ENCODE measurements around the gene RAB39B. TPM values are rescaled to one million over a fixed set of nuclear protein-coding genes. Genes with fewer than 3 reads are reported as not detected.

RAB39B gene
- total and polyA plus RNA-seq, 10 of the 15 experiments (the other 5 are each of a cell fraction or from before 2014, with no cell fraction given): 1.6 to 8.6 (median 6.7) TPM

- intact Hi-C loops (cut with micrococcal nuclease; ENCODE audit: unreplicated experiment): no loop called here
- WGBS (ENCODE audit: insufficient coverage, insufficient replicate concordance, low lambda C conversion rate, missing lambda C conversion rate): 56% methylated on average over 1 of the region's 1 CpG
- POLR2A ChIA-PET: no interaction called here
- Histone ChIP-seq H3K79me2 (ENCODE audit: control insufficient read depth, insufficient read depth, low read length) (peaks cover 17% of the 10 kb centered on the region), H2AFZ (ENCODE audit: control insufficient read depth, low read depth, low read length) (no peak overlapping the region), H4K20me1 (ENCODE audit: control insufficient read depth, insufficient read depth) (no peaks in the 10 kb centered on the region), H3K4me1 (ENCODE audit: control insufficient read depth, insufficient read depth, low read length) (no peaks in the 10 kb centered on the region), H3K27ac (ENCODE audit: control insufficient read depth, insufficient read depth) (no peak overlapping the region), H3K27me3 (replicated peaks in 1 of 2; ENCODE audit: control insufficient read depth in 2 of 2, insufficient read depth in 2 of 2, low read length in 1 of 2) (no peaks in the 10 kb centered on the region), H3K9me3 (replicated peaks; ENCODE audit: control insufficient read depth, insufficient read depth, low read length) (no peaks in the 10 kb centered on the region), H3K9ac (ENCODE audit: control insufficient read depth, insufficient read depth, low read length) (no peak overlapping the region), H3K4me3 (no peak overlapping the region), H3K36me3 (ENCODE audit: control insufficient read depth in 2 of 2, insufficient read depth in 2 of 2, low read length in 1 of 2) (no peaks in the 10 kb centered on the region), H3K4me2 (ENCODE audit: control insufficient read depth, insufficient read depth) (no peak overlapping the region)
- FAIRE-seq (no peak), DNase-seq (ENCODE audit: low read depth, low spot score) (no peak), ATAC-seq (no peak)
- in situ Hi-C loops (cut with MboI): loop anchor here (5.0 kb wide), 1 partner anchor 49 kb away; the partner anchor contains the start of gene VBP1
- SMC1A ChIA-PET (ENCODE audit: uncharacterized antibody, unreplicated experiment): no interaction called here
- no TSS peak for BruUV-seq (replicated peaks)
- CTCF ChIA-PET: no interaction called here
- RAD21 ChIA-PET (ENCODE audit: unreplicated experiment): no interaction called here
- TF ChIP-seq TCF7 (IDR thresholded peaks at IDR 0.05; ENCODE audit: borderline replicate concordance) (no peak), JUND (IDR thresholded peaks at IDR 0.05; ENCODE audit: low read depth, low read length) (no peak), IKZF2 (IDR thresholded peaks at IDR 0.05) (no peak), ZBTB40 (IDR thresholded peaks at IDR 0.05; ENCODE audit: borderline replicate concordance) (no peak), CEBPB (IDR thresholded peaks at IDR 0.05; ENCODE audit: borderline replicate concordance in 1 of 2, low read depth in 2 of 2, low read length in 2 of 2) (no peak), RCOR1 (conservative IDR thresholded peaks at IDR 0.05; ENCODE audit: low read depth, low read length) (no peak), CTCF (IDR thresholded peaks at IDR 0.05 in 2 of 3, conservative IDR thresholded peaks at IDR 0.05 in 1 of 3; ENCODE audit: control insufficient read depth in 2 of 3, extremely low read depth in 1 of 3, insufficient read depth in 1 of 3, low read depth in 3 of 3, low read length in 3 of 3) (no peak), EED (IDR thresholded peaks at IDR 0.05; ENCODE audit: low read depth) (no peak), POLR2A (IDR thresholded peaks at IDR 0.05; ENCODE audit: low read depth, low read length) (no peak), HDGF (IDR thresholded peaks at IDR 0.05) (no peak), CBX5 (IDR thresholded peaks at IDR 0.05; ENCODE audit: low read depth) (no peak), IRF4 (IDR thresholded peaks at IDR 0.05; ENCODE audit: low read depth, low read length) (no peak), YBX1 (IDR thresholded peaks at IDR 0.05) (no peak), SIX5 (IDR thresholded peaks at IDR 0.05; ENCODE audit: low read depth, low read length, severe bottlenecking) (no peak), HDAC2 (IDR thresholded peaks at IDR 0.05) (no peak)
- TF ChIP-seq, protein P1, sequence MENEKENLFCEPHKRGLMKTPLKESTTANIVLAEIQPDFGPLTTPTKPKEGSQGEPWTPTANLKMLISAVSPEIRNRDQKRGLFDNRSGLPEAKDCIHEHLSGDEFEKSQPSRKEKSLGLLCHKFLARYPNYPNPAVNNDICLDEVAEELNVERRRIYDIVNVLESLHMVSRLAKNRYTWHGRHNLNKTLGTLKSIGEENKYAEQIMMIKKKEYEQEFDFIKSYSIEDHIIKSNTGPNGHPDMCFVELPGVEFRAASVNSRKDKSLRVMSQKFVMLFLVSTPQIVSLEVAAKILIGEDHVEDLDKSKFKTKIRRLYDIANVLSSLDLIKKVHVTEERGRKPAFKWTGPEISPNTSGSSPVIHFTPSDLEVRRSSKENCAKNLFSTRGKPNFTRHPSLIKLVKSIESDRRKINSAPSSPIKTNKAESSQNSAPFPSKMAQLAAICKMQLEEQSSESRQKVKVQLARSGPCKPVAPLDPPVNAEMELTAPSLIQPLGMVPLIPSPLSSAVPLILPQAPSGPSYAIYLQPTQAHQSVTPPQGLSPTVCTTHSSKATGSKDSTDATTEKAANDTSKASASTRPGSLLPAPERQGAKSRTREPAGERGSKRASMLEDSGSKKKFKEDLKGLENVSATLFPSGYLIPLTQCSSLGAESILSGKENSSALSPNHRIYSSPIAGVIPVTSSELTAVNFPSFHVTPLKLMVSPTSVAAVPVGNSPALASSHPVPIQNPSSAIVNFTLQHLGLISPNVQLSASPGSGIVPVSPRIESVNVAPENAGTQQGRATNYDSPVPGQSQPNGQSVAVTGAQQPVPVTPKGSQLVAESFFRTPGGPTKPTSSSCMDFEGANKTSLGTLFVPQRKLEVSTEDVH (IDR thresholded peaks at IDR 0.05; ENCODE audit: low read depth, partially characterized antibody): no peak
Measured at GRCh38 chrX:155266439-155266838, 2.1 kb upstream of the RAB39B start.

All from GM12878 (cell line).